Measurements from ENCODE around the gene HLA-DMA. TPM values are rescaled to one million over a fixed set of nuclear protein-coding genes. Genes with fewer than 3 reads are reported as not detected.

HLA-DMA gene
- total RNA-seq, 4 donors from 2014 or later: 28.8 to 85.2 (median 34.9) TPM

GRCh38 chr6:32937230-32937633 lies 15.7 kb downstream of the HLA-DMA start:
- no peaks in the 10 kb centered on the region for H3K36me3 ChIP-seq
- TF ChIP-seq POLR2A (IDR thresholded peaks at IDR 0.05): no peak
- peak in 1 of 2 donors; percentile 62 for TF ChIP-seq EP300 (IDR thresholded peaks at IDR 0.05)
- no peaks in the 10 kb centered on the region for H3K9me3 ChIP-seq
- H3K4me1 ChIP-seq: peaks cover 0 to 24% (median 1%) of the 10 kb centered on the region in 4 donors
- peak overlapping the region in 2 of 4 donors; percentile 58 to 71 for H3K27ac ChIP-seq
- 80 to 87% methylated on average over 8 of the region's 8 CpGs for WGBS, 2 donors
- no peak overlapping the region for H3K4me3 ChIP-seq
- no peaks in the 10 kb centered on the region for H3K27me3 ChIP-seq
- DNase-seq (ENCODE audit: low spot score in 2 of 2): peak in 1 of 2 donors; percentile 40

- peaks cover 0 to 29% (median 0%) of the 10 kb centered on the region in 4 donors for H3K4me1 ChIP-seq
- H3K27me3 ChIP-seq: no peaks in the 10 kb centered on the region
- DNase-seq (ENCODE audit: low spot score in 2 of 2): no peak
- H3K27ac ChIP-seq: peak overlapping the region in 2 of 4 donors; percentile 51 to 54
- TF ChIP-seq CTCF (IDR thresholded peaks at IDR 0.05) (no peak), EP300 (IDR thresholded peaks at IDR 0.05) (peak in 1 of 2 donors; percentile 54)
- no peaks in the 10 kb centered on the region for H3K36me3 ChIP-seq
- no peak overlapping the region for H3K4me3 ChIP-seq
- 70 to 72% methylated on average over 12 of the region's 12 CpGs for WGBS, 2 donors
- no peaks in the 10 kb centered on the region for H3K9me3 ChIP-seq
Observed at GRCh38 chr6:32936239-32937152, 16.4 kb downstream of the HLA-DMA start.

GRCh38 chr6:32935551-32936238 lies 17.2 kb downstream of the HLA-DMA start:
- no peaks in the 10 kb centered on the region for H3K9me3 ChIP-seq
- H3K27ac ChIP-seq: peak overlapping the region in 2 of 4 donors; percentile 40 to 53
- no peak for TF ChIP-seq CTCF (IDR thresholded peaks at IDR 0.05)
- TF ChIP-seq EP300 (IDR thresholded peaks at IDR 0.05): no peak
- TF ChIP-seq POLR2A (IDR thresholded peaks at IDR 0.05): no peak
- peaks cover 0 to 24% (median 0%) of the 10 kb centered on the region in 4 donors for H3K4me1 ChIP-seq
- DNase-seq (ENCODE audit: low spot score in 2 of 2): no peak
- H3K36me3 ChIP-seq: no peaks in the 10 kb centered on the region
- no peak overlapping the region for H3K4me3 ChIP-seq
- no peaks in the 10 kb centered on the region for H3K27me3 ChIP-seq
- WGBS, 2 donors: 70 to 80% methylated on average over 4 of the region's 4 CpGs

DNA sequence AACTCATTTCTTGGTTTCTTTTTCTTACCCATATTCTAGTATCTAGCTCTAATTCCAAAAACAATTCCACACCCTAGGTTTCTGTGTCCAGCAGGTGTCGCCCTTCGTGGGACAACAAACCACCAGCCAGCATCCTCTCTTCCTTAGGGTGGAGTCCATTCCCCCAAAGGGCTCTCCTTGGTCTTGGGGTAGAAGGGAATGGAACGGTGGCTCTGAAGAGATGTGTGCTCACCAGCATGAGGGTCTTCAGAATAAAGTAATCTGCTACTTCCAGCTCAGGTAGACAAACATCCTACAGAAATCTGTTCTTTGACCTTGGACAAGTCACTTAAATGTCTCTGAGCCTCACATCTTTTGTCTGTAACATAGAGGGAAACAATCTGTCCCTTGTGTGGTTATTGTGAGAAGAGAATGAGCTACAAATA lies 19.2 kb downstream of the HLA-DMA start:
- Histone ChIP-seq H3K4me3 (no peak overlapping the region), H3K4me1 (peaks cover 0 to 15% (median 0%) of the 10 kb centered on the region in 4 donors), H3K27me3 (no peaks in the 10 kb centered on the region), H3K9me3 (no peaks in the 10 kb centered on the region), H3K27ac (no peak overlapping the region), H3K36me3 (no peaks in the 10 kb centered on the region)
- 2 to 6% methylated on average over 3 of the region's 3 CpGs for WGBS, 2 donors
- no peak for TF ChIP-seq POLR2A (IDR thresholded peaks at IDR 0.05)
- peak; percentile 70 to 83 (median 77) for TF ChIP-seq CTCF (IDR thresholded peaks at IDR 0.05)
- peak in 1 of 2 donors; percentile 37 for TF ChIP-seq EP300 (IDR thresholded peaks at IDR 0.05)
- peak; percentile 86 to 98 for DNase-seq (ENCODE audit: low spot score in 2 of 2)

GRCh38 chr6:32932132-32932868 lies 20.6 kb downstream of the HLA-DMA start:
- Histone ChIP-seq H3K27ac (no peak overlapping the region), H3K36me3 (no peaks in the 10 kb centered on the region), H3K9me3 (no peaks in the 10 kb centered on the region), H3K27me3 (no peaks in the 10 kb centered on the region), H3K4me1 (peaks cover 0 to 15% (median 0%) of the 10 kb centered on the region in 4 donors), H3K4me3 (no peak overlapping the region)
- no peak for TF ChIP-seq CTCF (IDR thresholded peaks at IDR 0.05)
- no peak for TF ChIP-seq POLR2A (IDR thresholded peaks at IDR 0.05)
- TF ChIP-seq EP300 (IDR thresholded peaks at IDR 0.05): no peak
- WGBS, 2 donors: 42 to 52% methylated on average over 7 of the region's 7 CpGs
- no peak for DNase-seq (ENCODE audit: low spot score in 2 of 2)
